ENCODE measurements around the gene NLRC5.
"Not testable (repeated sequence)": the region's sequence is repeated elsewhere in the genome, so short reads cannot be mapped to it uniquely, and the experiment has no call there.

GRCh38 chr16:57005597-57005996 lies 16.2 kb downstream of the NLRC5 start:
- TF ChIP-seq, protein P1, sequence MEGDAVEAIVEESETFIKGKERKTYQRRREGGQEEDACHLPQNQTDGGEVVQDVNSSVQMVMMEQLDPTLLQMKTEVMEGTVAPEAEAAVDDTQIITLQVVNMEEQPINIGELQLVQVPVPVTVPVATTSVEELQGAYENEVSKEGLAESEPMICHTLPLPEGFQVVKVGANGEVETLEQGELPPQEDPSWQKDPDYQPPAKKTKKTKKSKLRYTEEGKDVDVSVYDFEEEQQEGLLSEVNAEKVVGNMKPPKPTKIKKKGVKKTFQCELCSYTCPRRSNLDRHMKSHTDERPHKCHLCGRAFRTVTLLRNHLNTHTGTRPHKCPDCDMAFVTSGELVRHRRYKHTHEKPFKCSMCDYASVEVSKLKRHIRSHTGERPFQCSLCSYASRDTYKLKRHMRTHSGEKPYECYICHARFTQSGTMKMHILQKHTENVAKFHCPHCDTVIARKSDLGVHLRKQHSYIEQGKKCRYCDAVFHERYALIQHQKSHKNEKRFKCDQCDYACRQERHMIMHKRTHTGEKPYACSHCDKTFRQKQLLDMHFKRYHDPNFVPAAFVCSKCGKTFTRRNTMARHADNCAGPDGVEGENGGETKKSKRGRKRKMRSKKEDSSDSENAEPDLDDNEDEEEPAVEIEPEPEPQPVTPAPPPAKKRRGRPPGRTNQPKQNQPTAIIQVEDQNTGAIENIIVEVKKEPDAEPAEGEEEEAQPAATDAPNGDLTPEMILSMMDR (IDR thresholded peaks at IDR 0.05) = not testable (repeated sequence)
- TF ChIP-seq POLR2A (IDR thresholded peaks at IDR 0.05) = not testable (repeated sequence)
